GM21423 (cell line): Measurements from ENCODE around the gene NEO1.

Source experiments
- ATAC-seq: cut with Tn5 transposase; IDR thresholded peaks from one replicate; pipeline ENCODE4 v1.9.1; 2021; ENCODE audit warnings: mild to moderate bottlenecking, moderate library complexity; ENCODE audit not compliant: unreplicated experiment

Gene NEO1

GRCh38 chr15:73249499-73249898 is 197.2 kb downstream of the NEO1 start:
- no peak for ATAC-seq

GRCh38 chr15:73254598-73254997 is 202.3 kb downstream of the NEO1 start:
- no peak for ATAC-seq

- no peak for ATAC-seq
These were observed 206.2 kb downstream of the NEO1 start for GRCh38 chr15:73258271-73259108.

GRCh38 chr15:73264881-73265280 is 212.6 kb downstream of the NEO1 start:
- no peak for ATAC-seq

GRCh38 chr15:73265536-73266153 is 213.4 kb downstream of the NEO1 start:
- no peak for ATAC-seq

GRCh38 chr15:73268457-73268856 is 216.2 kb downstream of the NEO1 start:
- ATAC-seq, result no peak

- ATAC-seq, result no peak
These were observed 218.3 kb downstream of the NEO1 start for GRCh38 chr15:73270366-73271097.

- no peak for ATAC-seq
These were observed 221.1 kb downstream of the NEO1 start for GRCh38 chr15:73273181-73274002.

- no peak for ATAC-seq
These were observed 223.6 kb downstream of the NEO1 start for GRCh38 chr15:73275862-73276261.

GRCh38 chr15:73282567-73283365 is 230.5 kb downstream of the NEO1 start:
- no peak for ATAC-seq

- ATAC-seq, result no peak
These were observed 231.2 kb downstream of the NEO1 start for GRCh38 chr15:73283366-73283962.

GRCh38 chr15:73284090-73284716 is 231.9 kb downstream of the NEO1 start:
- no peak for ATAC-seq

GRCh38 chr15:73286311-73286710 is 234.0 kb downstream of the NEO1 start:
- no peak for ATAC-seq

GRCh38 chr15:73287019-73287418 is 234.8 kb downstream of the NEO1 start:
- no peak for ATAC-seq

- ATAC-seq, result no peak
These were observed 239.2 kb downstream of the NEO1 start for GRCh38 chr15:73291441-73291840.

- ATAC-seq, result no peak
These were observed 241.5 kb downstream of the NEO1 start for GRCh38 chr15:73293773-73294172.

GRCh38 chr15:73295630-73296286 is 243.5 kb downstream of the NEO1 start:
- no peak for ATAC-seq

GRCh38 chr15:73296609-73297353 is 244.5 kb downstream of the NEO1 start:
- no peak for ATAC-seq
